ENCODE data around the gene FADS3. TPM values are rescaled to one million over a fixed set of nuclear protein-coding genes. Genes with fewer than 3 reads are reported as not detected.

Gene FADS3
- total RNA-seq, 1 experiment from 2014 or later, result 65.8 TPM

DNA sequence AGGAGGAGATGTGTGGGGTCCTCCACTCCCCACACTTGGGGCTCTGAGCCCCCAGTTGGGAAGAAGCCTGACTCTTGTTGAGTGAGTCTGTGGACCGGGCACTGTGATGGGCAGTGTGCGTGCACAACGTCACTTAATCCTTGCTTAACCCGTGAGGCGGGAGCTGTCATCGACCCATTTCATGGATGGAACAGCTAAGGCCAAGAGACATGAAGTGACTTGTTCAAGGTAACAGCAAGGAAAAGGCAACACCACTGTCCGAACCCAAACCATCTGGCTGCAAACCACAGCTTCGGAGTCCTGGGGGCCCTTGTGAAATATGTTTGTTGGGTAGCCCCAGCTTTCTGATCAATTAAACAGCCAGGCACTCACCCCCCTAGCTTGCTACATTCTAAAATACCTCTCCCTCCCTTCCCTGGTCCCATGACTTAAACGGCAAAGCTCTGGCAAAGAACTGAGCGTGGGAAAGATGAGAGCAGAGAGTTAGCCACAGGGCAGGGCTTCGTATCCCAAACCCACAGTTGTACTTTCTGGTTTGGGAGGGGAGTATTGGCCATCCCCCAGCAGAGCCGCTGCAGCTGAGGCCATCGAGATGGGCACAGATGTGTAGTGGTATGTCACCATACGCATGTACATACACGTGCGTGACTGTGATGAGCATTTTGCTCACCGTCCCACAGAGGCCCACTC is 37.0 kb downstream of the FADS3 start:
- no peaks in the 10 kb centered on the region for H3K79me2 ChIP-seq (ENCODE audit: insufficient read depth, low read length)
- POLR2A ChIA-PET, result no interaction called here
- no peak overlapping the region for H3K9ac ChIP-seq (ENCODE audit: low read length)
- H4K20me1 ChIP-seq (ENCODE audit: insufficient read depth), result no peaks in the 10 kb centered on the region
- TF ChIP-seq ZFX (IDR thresholded peaks at IDR 0.05) (no peak), ZNF274 (IDR thresholded peaks at IDR 0.05; ENCODE audit: low read depth, low read length) (no peak), RAD21 (IDR thresholded peaks at IDR 0.05; ENCODE audit: low read depth) (no peak), EGR1 (IDR thresholded peaks at IDR 0.05; ENCODE audit: low read depth) (no peak), TCF7L2 (IDR thresholded peaks at IDR 0.05; ENCODE audit: borderline replicate concordance, extremely low read depth, insufficient read depth, insufficient read length) (no peak), ELF1 (IDR thresholded peaks at IDR 0.05; ENCODE audit: borderline replicate concordance, low read depth) (no peak), CEBPB (IDR thresholded peaks at IDR 0.05; ENCODE audit: low read depth) (no peak), POLR2A (IDR thresholded peaks at IDR 0.05; ENCODE audit: borderline replicate concordance, extremely low read depth, insufficient read depth, insufficient read length) (no peak), EZH2 (IDR thresholded peaks at IDR 0.05) (no peak), POLR2AphosphoS5 (IDR thresholded peaks at IDR 0.05; ENCODE audit: low read depth, low read length) (no peak), REST (IDR thresholded peaks at IDR 0.05; ENCODE audit: low read depth) (no peak)
- no peaks in the 10 kb centered on the region for H3K9me3 ChIP-seq (ENCODE audit: control insufficient read depth in 1 of 2, insufficient read depth in 1 of 2, low read depth in 1 of 2, low read length in 2 of 2)
- H3K27me3 ChIP-seq (ENCODE audit: insufficient read depth, low read length), result no peaks in the 10 kb centered on the region
- RAD21 ChIA-PET (ENCODE audit: low non-redundant PET in 1 of 2, low total read pairs in 2 of 2, uncharacterized antibody in 2 of 2, unreplicated experiment in 2 of 2), result no interaction called here
- no peak overlapping the region for H3K4me3 ChIP-seq (replicated peaks in 1 of 2; ENCODE audit: low read depth in 1 of 2, low read length in 2 of 2)
- no peaks in the 10 kb centered on the region for H3K4me1 ChIP-seq (ENCODE audit: control insufficient read depth in 1 of 2, insufficient read depth in 2 of 2, low read length in 2 of 2)
- CTCF ChIA-PET, result no interaction called here
- H3K4me2 ChIP-seq (ENCODE audit: low read length), result no peak overlapping the region
- no TSS peak for BruUV-seq (replicated peaks)
- intact Hi-C loops (cut with micrococcal nuclease), result no loop called here
- no peak overlapping the region for H2AFZ ChIP-seq (ENCODE audit: low read depth, low read length, poor library complexity, severe bottlenecking)
- ATAC-seq, result no peak
- H3K27ac ChIP-seq (ENCODE audit: low read depth, low read length), result no peak overlapping the region
- no peak for DNase-seq (ENCODE audit: low read depth, low spot score)
- H3K36me3 ChIP-seq (ENCODE audit: control insufficient read depth in 1 of 2, insufficient read depth in 2 of 2, low read length in 2 of 2), result no peaks in the 10 kb centered on the region
- no peaks in the 10 kb centered on the region for H3K9me2 ChIP-seq (ENCODE audit: insufficient read depth)

Measured in HCT116 (cell line).